Peyer's patch (tissue), 4 donors: Measurements from ENCODE around the gene NPC2.

Experiments used
- CTCF ChIP-seq, 6 experiments: fragments of 450-650 bp in 4 of 6; fragments of 200-600 bp in 2 of 6; sonication (generic) in 1 of 6; IDR thresholded peaks; one replicate each; pipeline ENCODE4 v1.5.1; 2017 to 2019; ENCODE audit warnings: antibody characterized with exemption in 6 of 6, mild to moderate bottlenecking in 3 of 6, moderate library complexity in 1 of 6
- POLR2A ChIP-seq, 2 donors: fragments of 450-650 bp; IDR thresholded peaks; one replicate each; pipeline ENCODE4 v1.5.1; 2017; ENCODE audit warnings: antibody characterized with exemption in 2 of 2, mild to moderate bottlenecking in 2 of 2, moderate library complexity in 2 of 2

- no peak for TF ChIP-seq CTCF (IDR thresholded peaks at IDR 0.05)
- no peak for TF ChIP-seq POLR2A (IDR thresholded peaks at IDR 0.05)
Observed at GRCh38 chr14:74517731-74518130, 24.6 kb upstream of the NPC2 start.
